GM19455 (cell line): ENCODE results near the gene MYH7.
"Not testable (repeated sequence)": the region's sequence is repeated elsewhere in the genome, so short reads cannot be mapped to it uniquely, and the experiment has no call there.

Source experiments
- ATAC-seq: cut with Tn5 transposase; IDR thresholded peaks from one replicate; pipeline ENCODE4 v1.9.1; 2021; ENCODE audit not compliant: unreplicated experiment

The MYH7 gene

DNA sequence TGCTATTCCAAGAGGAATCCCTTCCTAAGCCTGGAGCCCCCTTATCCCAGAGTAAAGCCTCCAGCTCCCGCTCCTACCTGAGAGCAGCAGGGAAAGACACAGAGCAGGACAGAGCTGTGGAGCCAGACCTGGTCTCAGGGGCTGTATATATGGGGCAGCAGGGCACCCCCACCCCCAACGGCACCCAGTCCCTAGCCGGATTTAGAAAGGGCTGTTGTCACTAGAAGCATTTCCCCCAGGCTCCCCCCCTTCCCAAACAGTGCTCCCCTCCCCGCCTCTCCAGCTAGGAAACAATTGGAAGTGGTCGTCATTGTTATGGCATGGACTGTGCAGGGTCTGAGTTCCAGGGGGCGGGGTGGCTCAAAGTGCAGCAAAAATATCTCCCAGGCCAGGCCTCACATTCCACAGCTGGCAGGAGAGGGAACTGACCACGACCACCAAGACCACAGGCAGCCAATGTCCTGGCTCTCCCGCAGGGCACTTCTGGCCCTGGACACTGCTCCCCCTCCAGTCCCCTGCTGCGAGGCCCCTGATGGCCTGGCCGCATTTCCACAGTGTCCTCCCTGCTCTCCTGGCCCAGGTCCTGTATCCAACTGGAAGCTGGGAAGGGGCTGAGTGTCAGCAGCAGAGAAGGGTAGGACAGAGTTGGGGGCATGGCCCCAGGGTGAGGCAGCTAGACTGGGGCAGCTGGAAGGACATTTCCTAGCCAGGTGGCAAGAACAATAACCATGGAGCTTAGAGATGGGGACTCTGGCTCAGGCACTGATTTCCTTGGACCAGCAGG lies at the start of gene MYH7:
MYH7 (minus strand) TSS at position 118 of the 784 bp plus-strand sequence. CDS start 1,928 bp downstream, outside the sequence.
- no peak for ATAC-seq

GRCh38 chr14:23483236-23483854 lies 47.9 kb upstream of the MYH7 start:
- no peak for ATAC-seq

GRCh38 chr14:23482823-23483148 lies 47.3 kb upstream of the MYH7 start:
- no peak for ATAC-seq

- no peak for ATAC-seq
These were observed 46.7 kb upstream of the MYH7 start for GRCh38 chr14:23481979-23482822.

DNA sequence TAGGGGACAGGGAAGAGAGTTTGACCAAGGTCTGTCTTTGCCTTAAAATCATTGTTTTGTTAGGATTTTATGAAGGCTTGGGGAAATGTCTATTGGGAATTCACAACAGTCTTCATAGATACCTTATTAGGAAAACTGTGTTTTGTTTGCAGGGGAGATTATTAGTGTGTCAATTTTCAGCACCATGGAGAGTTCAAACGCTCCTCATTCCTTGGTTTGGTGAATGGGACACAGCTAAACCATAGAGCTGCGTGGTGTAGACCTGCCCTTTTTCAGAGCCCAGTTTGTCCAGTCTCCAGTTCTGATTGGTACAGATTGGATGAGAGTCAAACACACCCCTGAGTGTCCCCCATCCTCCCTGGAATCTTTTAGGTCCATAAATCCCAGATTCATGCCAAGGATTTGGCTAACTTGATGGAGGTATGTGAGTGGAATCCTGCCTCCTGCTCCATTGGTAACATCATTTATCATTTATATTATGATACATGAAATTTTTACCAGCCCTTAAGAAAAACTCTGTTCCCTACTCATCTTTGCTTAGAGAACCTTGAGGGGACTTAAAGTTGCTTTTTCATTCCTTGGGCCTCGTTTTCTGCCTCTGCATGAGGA lies 46.0 kb upstream of the MYH7 start:
- no peak for ATAC-seq

GRCh38 chr14:23478109-23478759 lies 42.8 kb upstream of the MYH7 start:
- ATAC-seq: no peak

DNA sequence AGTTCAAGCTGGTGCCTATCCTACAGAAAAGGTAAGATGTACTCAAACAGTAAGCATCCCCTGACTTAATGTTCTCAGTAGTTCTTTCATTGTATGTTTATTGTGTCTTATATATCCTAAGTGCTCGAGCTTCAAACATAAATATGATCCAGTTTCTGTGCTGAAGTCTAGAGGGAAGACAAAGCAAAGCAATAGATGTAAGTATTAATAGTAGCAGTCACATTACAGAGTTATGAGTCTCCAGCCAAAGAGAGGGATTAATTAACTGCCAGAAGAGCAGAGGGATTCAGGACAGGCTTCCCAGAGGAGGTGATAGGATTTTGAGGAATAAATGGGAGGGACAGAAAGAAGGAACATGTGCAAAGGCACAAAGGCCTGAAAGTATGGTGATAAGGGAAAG lies 35.5 kb upstream of the MYH7 start:
- no peak for ATAC-seq

DNA sequence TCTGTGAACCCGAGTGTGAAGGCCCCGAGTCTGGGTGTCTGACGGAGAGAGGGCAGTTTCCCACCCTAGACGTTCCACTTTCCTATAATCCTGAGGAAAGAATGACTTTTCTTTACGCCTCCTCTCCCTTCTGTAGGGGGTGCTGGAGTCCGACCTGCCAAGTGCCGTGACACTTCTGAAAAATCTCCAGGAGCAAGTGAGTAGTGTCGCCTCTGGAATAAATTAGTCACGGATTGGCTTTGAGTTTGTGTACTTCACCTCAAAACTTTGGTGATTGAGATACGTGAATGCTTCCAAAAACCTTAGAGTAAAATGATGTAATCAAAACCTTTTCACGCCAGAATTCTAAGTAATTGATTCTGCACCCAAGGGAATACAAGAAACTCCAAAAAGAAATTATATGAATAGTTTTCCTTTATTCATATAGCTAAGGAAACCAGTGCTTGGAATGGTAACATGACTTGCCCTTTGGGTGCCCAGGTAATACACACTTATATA lies 34.5 kb upstream of the MYH7 start:
- no peak for ATAC-seq

GRCh38 chr14:23469127-23469905 lies 33.9 kb upstream of the MYH7 start, which contains the start of gene NGDN:
Gene NGDN (plus strand): TSS chr14:23469703. CDS start chr14:23469716, 13 bp downstream.
- peak; percentile 96 for ATAC-seq

- no peak for ATAC-seq
These were observed 33.3 kb upstream of the MYH7 start for GRCh38 chr14:23468704-23469126.

GRCh38 chr14:23465261-23465660 lies 29.8 kb upstream of the MYH7 start:
- no peak for ATAC-seq

GRCh38 chr14:23464700-23465099 lies 29.2 kb upstream of the MYH7 start:
- ATAC-seq: no peak

DNA sequence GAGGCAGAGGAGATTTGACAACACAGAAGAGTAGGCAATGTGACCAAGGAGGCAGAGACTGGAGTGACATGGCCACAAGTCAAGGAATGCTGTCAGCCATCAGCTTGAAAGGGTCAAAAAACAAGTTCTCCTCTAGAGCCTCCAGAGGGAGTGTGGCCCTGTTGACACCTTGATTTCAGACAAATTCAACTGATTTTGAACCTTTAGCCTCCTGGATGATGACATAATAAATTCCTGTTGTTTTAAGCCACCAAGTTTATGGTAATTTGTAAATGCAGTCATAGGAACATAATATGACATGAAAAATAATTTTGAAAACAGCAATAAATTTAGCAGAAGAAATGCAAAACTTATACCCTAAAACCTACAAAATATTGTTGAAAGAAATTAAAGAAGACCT lies 25.5 kb upstream of the MYH7 start:
- ATAC-seq: no peak

GRCh38 chr14:23457587-23458445 lies 22.4 kb upstream of the MYH7 start:
- ATAC-seq: no peak

- ATAC-seq: not testable (repeated sequence)
These were observed 21.6 kb upstream of the MYH7 start for GRCh38 chr14:23456883-23457586.

DNA sequence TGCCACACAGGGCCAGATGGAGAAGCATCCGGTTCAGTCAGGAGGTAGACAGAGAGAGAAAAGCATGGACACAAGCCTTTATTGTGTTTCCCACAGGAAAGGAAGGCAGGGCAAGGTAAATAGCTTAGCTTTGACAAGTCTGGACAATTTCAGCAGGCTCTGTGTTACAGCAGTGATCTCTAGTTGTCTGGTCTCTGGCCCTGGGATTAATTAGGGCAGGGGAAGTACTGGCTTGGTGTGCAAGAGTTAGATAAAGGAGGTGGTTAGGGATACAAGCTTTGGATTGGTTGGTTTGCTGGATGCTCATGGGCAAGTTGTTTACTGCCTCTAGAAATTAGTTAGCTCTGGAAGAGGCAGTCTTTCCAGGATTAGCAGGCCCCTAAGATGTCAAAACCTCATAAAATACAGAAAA lies 19.0 kb upstream of the MYH7 start:
- ATAC-seq: no peak

- ATAC-seq: no peak
These were observed 16.8 kb upstream of the MYH7 start for GRCh38 chr14:23452237-23452636.

DNA sequence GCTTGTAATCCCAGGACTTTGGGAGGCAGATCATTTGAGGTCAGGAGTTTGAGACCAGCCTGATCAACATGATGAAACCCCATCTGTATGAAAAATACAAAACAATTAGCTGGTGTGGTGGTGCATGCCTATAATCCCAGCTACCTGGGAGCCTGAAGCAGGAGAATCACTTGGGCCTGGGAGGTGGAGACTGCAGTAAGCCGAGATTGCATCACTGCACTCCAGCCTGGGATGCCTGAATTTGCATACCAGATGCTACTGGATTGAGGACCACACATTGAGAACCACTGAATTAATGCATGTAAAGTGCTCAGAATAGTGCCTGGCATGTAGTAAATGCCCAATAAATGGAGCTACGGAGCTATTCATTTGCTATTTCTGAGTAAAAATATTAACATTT lies 14.9 kb upstream of the MYH7 start:
- ATAC-seq: no peak
